Measurements from ENCODE around the gene IL17C. TPM values are rescaled to one million over a fixed set of nuclear protein-coding genes. Genes with fewer than 3 reads are reported as not detected.

The IL17C gene
- total RNA-seq, 1 donor from 2014 or later, result not detected

- Histone ChIP-seq H3K36me3 (peaks cover 24 to 34% of the 10 kb centered on the region in 2 donors), H3K27me3 (no peaks in the 10 kb centered on the region)
- DNase-seq (ENCODE audit: low spot score in 2 of 2), result no peak
Measured at GRCh38 chr16:88634994-88635670, 3.2 kb upstream of the IL17C start.

GRCh38 chr16:88635671-88636319 is 2.6 kb upstream of the IL17C start:
- Histone ChIP-seq H3K27ac (no peak overlapping the region), H3K4me1 (peaks cover 0 to 4% of the 10 kb centered on the region in 2 donors), H3K27me3 (no peaks in the 10 kb centered on the region), H3K4me3 (no peak overlapping the region), H3K36me3 (peaks cover 17 to 27% of the 10 kb centered on the region in 2 donors), H3K9me3 (no peaks in the 10 kb centered on the region)
- DNase-seq (ENCODE audit: low spot score in 2 of 2), result no peak
- no peak for TF ChIP-seq CTCF (IDR thresholded peaks at IDR 0.05)
- intact Hi-C loops (cut with DNase I), result no loop called here

More at GRCh38 chr16:88634994-88635670, 3.2 kb upstream of the IL17C start:
- Histone ChIP-seq H3K27ac (no peak overlapping the region), H3K9me3 (no peaks in the 10 kb centered on the region), H3K4me1 (peaks cover 0 to 4% of the 10 kb centered on the region in 2 donors), H3K4me3 (peak overlapping the region; percentile 39 to 63)
- no peak for TF ChIP-seq CTCF (IDR thresholded peaks at IDR 0.05)
- intact Hi-C loops (cut with DNase I), result no loop called here

GRCh38 chr16:88636488-88637265 is 1.7 kb upstream of the IL17C start:
- intact Hi-C loops (cut with DNase I), result no loop called here
- H3K4me1 ChIP-seq, result peaks cover 0 to 4% of the 10 kb centered on the region in 2 donors
- H3K27me3 ChIP-seq, result no peaks in the 10 kb centered on the region

GRCh38 chr16:88639231-88640038 is 1.1 kb downstream of the IL17C start:
- no peaks in the 10 kb centered on the region for H3K9me3 ChIP-seq
- H3K4me3 ChIP-seq, result no peak overlapping the region
- H3K27ac ChIP-seq, result no peak overlapping the region
- H3K36me3 ChIP-seq, result no peaks in the 10 kb centered on the region
- no peak for TF ChIP-seq CTCF (IDR thresholded peaks at IDR 0.05)
- DNase-seq (ENCODE audit: low spot score in 2 of 2), result no peak
- H3K4me1 ChIP-seq, result peaks cover 0 to under 1% of the 10 kb centered on the region in 2 donors
- no peaks in the 10 kb centered on the region for H3K27me3 ChIP-seq
- intact Hi-C loops (cut with DNase I), result no loop called here

More at GRCh38 chr16:88636488-88637265, 1.7 kb upstream of the IL17C start:
- Histone ChIP-seq H3K36me3 (peaks cover 10 to 19% of the 10 kb centered on the region in 2 donors), H3K9me3 (no peaks in the 10 kb centered on the region), H3K27ac (no peak overlapping the region), H3K4me3 (no peak overlapping the region)
- TF ChIP-seq CTCF (IDR thresholded peaks at IDR 0.05), result no peak
- no peak for DNase-seq (ENCODE audit: low spot score in 2 of 2)

GRCh38 chr16:88640039-88640495 is 1.7 kb downstream of the IL17C start:
- Histone ChIP-seq H3K27me3 (no peaks in the 10 kb centered on the region), H3K4me1 (no peaks in the 10 kb centered on the region), H3K36me3 (no peaks in the 10 kb centered on the region), H3K4me3 (no peak overlapping the region), H3K9me3 (no peaks in the 10 kb centered on the region), H3K27ac (no peak overlapping the region)
- no peak for TF ChIP-seq CTCF (IDR thresholded peaks at IDR 0.05)
- no peak for DNase-seq (ENCODE audit: low spot score in 2 of 2)
- intact Hi-C loops (cut with DNase I), result no loop called here

All from ascending aorta (tissue), 2 donors.